DND-41 (cell line): Measurements from ENCODE around the gene HOXC6.

ENCODE experiments used
- ATAC-seq: fragments of 200-7000 bp; cut with Tn5 transposase; 3 replicates; pipeline ENCODE4 v1.9.1; 2021; ENCODE audit warnings: low read depth; ENCODE audit not compliant: insufficient read depth
- DNase-seq: peaks from one replicate; pipeline ENCODE4 v3.0.0-alpha.2; 2020
- H2AFZ ChIP-seq: 2 replicates; pipeline ENCODE4 v1.6.0; 2012; ENCODE audit warnings: low read depth, low read length
- H3K27ac ChIP-seq: 2 replicates; pipeline ENCODE4 v1.5.1; 2012; ENCODE audit warnings: low read length, inconsistent platforms
- H3K27me3 ChIP-seq: fragments of 200-600 bp; sonication (generic); 2 replicates; pipeline ENCODE4 v1.6.0; 2012; ENCODE audit warnings: low read length, mild to moderate bottlenecking, inconsistent platforms; ENCODE audit not compliant: insufficient read depth, poor library complexity
- H3K36me3 ChIP-seq: 2 replicates; pipeline ENCODE4 v1.5.1; 2012; ENCODE audit warnings: low read length, inconsistent platforms; ENCODE audit not compliant: insufficient read depth
- H3K4me1 ChIP-seq: 2 replicates; pipeline ENCODE4 v1.5.1; 2012; ENCODE audit warnings: mild to moderate bottlenecking, low read length; ENCODE audit not compliant: insufficient read depth
- H3K4me2 ChIP-seq: 2 replicates; pipeline ENCODE4 v1.6.0; 2012; ENCODE audit warnings: mild to moderate bottlenecking, moderate library complexity, low read length, inconsistent platforms; ENCODE audit not compliant: insufficient read depth
- H3K4me3 ChIP-seq, 2 experiments: fragments of 200-600 bp in 1 of 2; shearing (Covaris generic) in 1 of 2; 2 replicates each; pipeline ENCODE4 v1.5.1; 2012 to 2016; ENCODE audit warnings: inconsistent platforms in 2 of 2, low read length in 2 of 2, mild to moderate bottlenecking in 2 of 2, low read depth in 1 of 2, moderate library complexity in 1 of 2
- H3K79me2 ChIP-seq: 2 replicates; pipeline ENCODE4 v1.6.0; 2012; ENCODE audit warnings: low read length, inconsistent platforms; ENCODE audit not compliant: insufficient read depth
- H3K9ac ChIP-seq: 2 replicates; pipeline ENCODE4 v1.6.0; 2012; ENCODE audit warnings: low read depth, mild to moderate bottlenecking, inconsistent platforms, low read length, moderate library complexity
- H3K9me3 ChIP-seq: 2 replicates; pipeline ENCODE4 v1.5.1; 2012; ENCODE audit warnings: low read length, moderate library complexity, mild to moderate bottlenecking, inconsistent platforms; ENCODE audit not compliant: insufficient read depth, severe bottlenecking
- H4K20me1 ChIP-seq: 2 replicates; pipeline ENCODE4 v1.6.0; 2012; ENCODE audit warnings: low read length; ENCODE audit not compliant: insufficient read depth
- EZH2 ChIP-seq: IDR thresholded peaks from 3 replicates; pipeline ENCODE4 v1.6.1; 2012; ENCODE audit warnings: borderline replicate concordance, low read depth, mild to moderate bottlenecking, moderate library complexity, low read length, inconsistent platforms; ENCODE audit not compliant: severe bottlenecking
- TF ChIP-seq, protein P1 (sequence below): IDR thresholded peaks from 2 replicates; pipeline ENCODE4 v1.5.1; 2012; ENCODE audit warnings: borderline replicate concordance, low read length, moderate library complexity, mild to moderate bottlenecking; ENCODE audit not compliant: poor library complexity, severe bottlenecking; ENCODE audit errors: extremely low read depth

The HOXC6 gene

DNA sequence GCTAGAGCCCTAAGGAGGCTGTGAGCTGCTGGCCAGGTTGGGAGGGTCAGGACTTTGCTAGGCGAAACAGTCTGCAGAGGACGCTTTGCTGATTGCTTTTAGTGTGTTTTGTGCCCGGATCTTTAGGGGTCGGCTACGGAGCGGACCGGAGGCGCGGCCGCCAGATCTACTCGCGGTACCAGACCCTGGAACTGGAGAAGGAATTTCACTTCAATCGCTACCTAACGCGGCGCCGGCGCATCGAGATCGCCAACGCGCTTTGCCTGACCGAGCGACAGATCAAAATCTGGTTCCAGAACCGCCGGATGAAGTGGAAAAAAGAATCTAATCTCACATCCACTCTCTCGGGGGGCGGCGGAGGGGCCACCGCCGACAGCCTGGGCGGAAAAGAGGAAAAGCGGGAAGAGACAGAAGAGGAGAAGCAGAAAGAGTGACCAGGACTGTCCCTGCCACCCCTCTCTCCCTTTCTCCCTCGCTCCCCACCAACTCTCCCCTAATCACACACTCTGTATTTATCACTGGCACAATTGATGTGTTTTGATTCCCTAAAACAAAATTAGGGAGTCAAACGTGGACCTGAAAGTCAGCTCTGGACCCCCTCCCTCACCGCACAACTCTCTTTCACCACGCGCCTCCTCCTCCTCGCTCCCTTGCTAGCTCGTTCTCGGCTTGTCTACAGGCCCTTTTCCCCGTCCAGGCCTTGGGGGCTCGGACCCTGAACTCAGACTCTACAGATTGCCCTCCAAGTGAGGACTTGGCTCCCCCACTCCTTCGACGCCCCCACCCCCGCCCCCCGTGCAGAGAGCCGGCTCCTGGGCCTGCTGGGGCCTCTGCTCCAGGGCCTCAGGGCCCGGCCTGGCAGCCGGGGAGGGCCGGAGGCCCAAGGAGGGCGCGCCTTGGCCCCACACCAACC, 1.5 kb downstream of the HOXC6 start:
- Histone ChIP-seq H3K9ac (no peak overlapping the region), H2AFZ (no peak overlapping the region), H3K4me1 (no peaks in the 10 kb centered on the region), H3K4me2 (no peak overlapping the region), H3K36me3 (no peaks in the 10 kb centered on the region), H4K20me1 (no peaks in the 10 kb centered on the region), H3K4me3 (no peak overlapping the region), H3K9me3 (no peaks in the 10 kb centered on the region), H3K27me3 (peaks cover 27% of the 10 kb centered on the region), H3K27ac (no peak overlapping the region), H3K79me2 (no peaks in the 10 kb centered on the region)
- no peak for DNase-seq
- no peak for ATAC-seq
- TF ChIP-seq EZH2, result no peak
- TF ChIP-seq, protein P1, sequence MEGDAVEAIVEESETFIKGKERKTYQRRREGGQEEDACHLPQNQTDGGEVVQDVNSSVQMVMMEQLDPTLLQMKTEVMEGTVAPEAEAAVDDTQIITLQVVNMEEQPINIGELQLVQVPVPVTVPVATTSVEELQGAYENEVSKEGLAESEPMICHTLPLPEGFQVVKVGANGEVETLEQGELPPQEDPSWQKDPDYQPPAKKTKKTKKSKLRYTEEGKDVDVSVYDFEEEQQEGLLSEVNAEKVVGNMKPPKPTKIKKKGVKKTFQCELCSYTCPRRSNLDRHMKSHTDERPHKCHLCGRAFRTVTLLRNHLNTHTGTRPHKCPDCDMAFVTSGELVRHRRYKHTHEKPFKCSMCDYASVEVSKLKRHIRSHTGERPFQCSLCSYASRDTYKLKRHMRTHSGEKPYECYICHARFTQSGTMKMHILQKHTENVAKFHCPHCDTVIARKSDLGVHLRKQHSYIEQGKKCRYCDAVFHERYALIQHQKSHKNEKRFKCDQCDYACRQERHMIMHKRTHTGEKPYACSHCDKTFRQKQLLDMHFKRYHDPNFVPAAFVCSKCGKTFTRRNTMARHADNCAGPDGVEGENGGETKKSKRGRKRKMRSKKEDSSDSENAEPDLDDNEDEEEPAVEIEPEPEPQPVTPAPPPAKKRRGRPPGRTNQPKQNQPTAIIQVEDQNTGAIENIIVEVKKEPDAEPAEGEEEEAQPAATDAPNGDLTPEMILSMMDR, result no peak

- Histone ChIP-seq H3K27me3 (peaks cover 21% of the 10 kb centered on the region), H3K9ac (no peak overlapping the region)
Measured at GRCh38 chr12:54030442-54030801, 2.2 kb downstream of the HOXC6 start.

GRCh38 chr12:54030889-54031471, 2.7 kb downstream of the HOXC6 start:
- no peaks in the 10 kb centered on the region for H3K79me2 ChIP-seq
- TF ChIP-seq EZH2, result no peak
- TF ChIP-seq, protein P1, result no peak
- DNase-seq (no peak), ATAC-seq (no peak)
- H3K9me3 ChIP-seq, result no peaks in the 10 kb centered on the region
- H2AFZ ChIP-seq, result no peak overlapping the region
- peaks cover 15% of the 10 kb centered on the region for H3K27me3 ChIP-seq
- no peaks in the 10 kb centered on the region for H3K4me1 ChIP-seq
- no peak overlapping the region for H3K4me3 ChIP-seq
- H3K9ac ChIP-seq, result no peak overlapping the region
- H3K36me3 ChIP-seq, result no peaks in the 10 kb centered on the region
- H3K4me2 ChIP-seq, result no peak overlapping the region
- no peak overlapping the region for H3K27ac ChIP-seq
- H4K20me1 ChIP-seq, result no peaks in the 10 kb centered on the region

More at GRCh38 chr12:54030442-54030801, 2.2 kb downstream of the HOXC6 start:
- no peak overlapping the region for H3K27ac ChIP-seq
- H3K36me3 ChIP-seq, result no peaks in the 10 kb centered on the region
- no peaks in the 10 kb centered on the region for H3K9me3 ChIP-seq
- H3K4me3 ChIP-seq, result no peak overlapping the region
- H2AFZ ChIP-seq, result no peak overlapping the region
- no peak overlapping the region for H3K4me2 ChIP-seq
- H4K20me1 ChIP-seq, result no peaks in the 10 kb centered on the region
- no peak for ATAC-seq
- DNase-seq, result no peak
- H3K4me1 ChIP-seq, result no peaks in the 10 kb centered on the region
- H3K79me2 ChIP-seq, result no peaks in the 10 kb centered on the region
- no peak for TF ChIP-seq EZH2
- TF ChIP-seq, protein P1, result no peak
